NT2/D1 (cell line): ENCODE results near the gene UBR1.

Source experiments
- SUZ12 ChIP-seq: IDR thresholded peaks from 2 replicates; pipeline ENCODE4 v1.6.1; 2011; ENCODE audit not compliant: insufficient read length, insufficient read depth; ENCODE audit errors: extremely low read depth
- YY1 ChIP-seq: IDR thresholded peaks from 2 replicates; pipeline ENCODE4 v1.6.1; 2011; ENCODE audit not compliant: insufficient read length, insufficient read depth
- ZNF274 ChIP-seq: IDR thresholded peaks from 2 replicates; pipeline ENCODE4 v1.6.1; 2011; ENCODE audit warnings: mild to moderate bottlenecking, low read depth, low read length

DNA sequence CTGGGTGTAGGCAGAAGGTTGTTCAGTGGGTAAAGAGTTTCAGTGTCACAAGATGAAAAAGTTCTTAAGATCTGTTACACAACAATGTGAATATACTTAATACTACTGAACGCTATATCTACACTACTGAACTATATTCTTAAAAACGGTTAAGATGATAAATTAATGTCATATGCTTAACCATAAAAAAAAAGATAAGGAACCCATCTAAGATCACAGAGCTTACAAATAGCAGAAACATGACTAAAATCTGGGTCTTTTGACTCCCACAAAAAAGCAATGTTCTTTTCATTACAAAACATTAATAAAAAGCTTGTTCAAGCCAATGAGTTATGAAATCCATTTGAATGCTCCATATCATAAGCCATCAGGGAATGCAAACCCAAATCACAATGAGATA, 34.4 kb downstream of the UBR1 start:
- TF ChIP-seq ZNF274, result no peak
- TF ChIP-seq YY1, result no peak
- no peak for TF ChIP-seq SUZ12
